Measurements from ENCODE around the gene C22orf15. TPM values are rescaled to one million over a fixed set of nuclear protein-coding genes. Genes with fewer than 3 reads are reported as not detected.

The C22orf15 gene
- total RNA-seq, 1 donor from 2014 or later, result 1.8 TPM

- DNase-seq (ENCODE audit: low spot score), result peak; percentile 42
These were observed 10.1 kb downstream of the C22orf15 start, which contains the start of gene MMP11 for GRCh38 chr22:23772649-23773473. MMP11 (plus strand) TSS chr22:23772849; CDS start chr22:23772871, 22 bp downstream.

- DNase-seq (ENCODE audit: low spot score), result no peak
These were observed 10.8 kb downstream of the C22orf15 start for GRCh38 chr22:23773483-23774113.

- DNase-seq (ENCODE audit: low spot score), result no peak
These were observed 11.5 kb downstream of the C22orf15 start for GRCh38 chr22:23774114-23774921.

GRCh38 chr22:23774922-23775436, 12.2 kb downstream of the C22orf15 start:
- peak; percentile 42 for DNase-seq (ENCODE audit: low spot score)

GRCh38 chr22:23775779-23776375, 13.1 kb downstream of the C22orf15 start:
- DNase-seq (ENCODE audit: low spot score), result no peak

- DNase-seq (ENCODE audit: low spot score), result no peak
These were observed 15.2 kb downstream of the C22orf15 start for GRCh38 chr22:23777776-23778576.

GRCh38 chr22:23778577-23778900, 15.7 kb downstream of the C22orf15 start:
- DNase-seq (ENCODE audit: low spot score), result no peak

- no peak for DNase-seq (ENCODE audit: low spot score)
These were observed 16.3 kb downstream of the C22orf15 start for GRCh38 chr22:23779083-23779482.

- DNase-seq (ENCODE audit: low spot score), result no peak
These were observed 16.9 kb downstream of the C22orf15 start for GRCh38 chr22:23779731-23780130.

GRCh38 chr22:23780146-23780748, 17.5 kb downstream of the C22orf15 start:
- no peak for DNase-seq (ENCODE audit: low spot score)

GRCh38 chr22:23781065-23781464, 18.3 kb downstream of the C22orf15 start:
- DNase-seq (ENCODE audit: low spot score), result no peak

GRCh38 chr22:23781511-23782183, 18.9 kb downstream of the C22orf15 start:
- no peak for DNase-seq (ENCODE audit: low spot score)

GRCh38 chr22:23782252-23782651, 19.5 kb downstream of the C22orf15 start:
- DNase-seq (ENCODE audit: low spot score), result no peak

GRCh38 chr22:23782703-23783102, 19.9 kb downstream of the C22orf15 start:
- DNase-seq (ENCODE audit: low spot score), result no peak

GRCh38 chr22:23783265-23784150, 20.7 kb downstream of the C22orf15 start:
- DNase-seq (ENCODE audit: low spot score), result no peak

- DNase-seq (ENCODE audit: low spot score), result peak; percentile 66
These were observed 21.5 kb downstream of the C22orf15 start for GRCh38 chr22:23784215-23784732.

GRCh38 chr22:23786261-23786710, 23.5 kb downstream of the C22orf15 start:
- DNase-seq (ENCODE audit: low spot score), result no peak

Measured in mucosa of gallbladder (tissue), 1 donor.